ENCODE measurements around the gene SMPD4.
"Not testable (repeated sequence)": the region's sequence is repeated elsewhere in the genome, so short reads cannot be mapped to it uniquely, and the experiment has no call there.

The SMPD4 gene

DNA sequence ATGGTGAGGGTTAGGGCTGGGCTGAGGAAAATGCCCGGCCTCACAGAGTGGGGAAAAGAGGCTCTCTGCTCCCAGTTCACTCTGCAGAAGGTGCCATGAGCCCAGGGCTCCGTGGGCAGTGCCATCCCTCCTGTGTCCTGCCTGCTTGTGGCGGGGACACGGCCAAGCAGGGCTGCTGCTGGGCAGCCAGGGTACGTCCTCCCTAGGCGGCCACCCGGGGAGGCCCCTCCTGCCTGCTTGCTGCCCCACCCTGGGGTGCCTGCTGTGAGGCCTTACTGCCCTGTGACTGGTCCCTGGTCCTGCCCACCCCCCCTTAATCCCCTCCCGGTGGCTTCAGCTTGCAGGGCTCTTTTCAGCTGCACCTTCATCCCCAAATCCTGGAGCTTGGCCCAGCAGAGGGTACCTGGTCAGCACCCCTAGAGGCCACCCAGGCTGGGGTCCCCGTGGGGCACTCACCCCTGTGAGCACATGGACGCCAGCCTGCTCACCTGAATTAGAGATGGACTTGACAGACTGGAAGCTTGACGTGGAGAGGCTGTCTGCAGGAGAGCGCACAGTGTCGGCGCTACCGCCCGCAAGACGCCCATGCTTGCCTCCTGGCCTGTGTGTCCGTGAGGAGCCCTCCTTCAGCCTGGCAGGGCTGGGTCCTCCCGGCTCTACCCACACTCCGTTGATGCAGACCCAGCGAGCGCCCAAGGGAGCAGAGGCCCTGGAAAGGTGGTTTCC is 39.6 kb downstream of the SMPD4 start:
- DNase-seq (ENCODE audit: low read depth in 2 of 2): not testable (repeated sequence)

DNA sequence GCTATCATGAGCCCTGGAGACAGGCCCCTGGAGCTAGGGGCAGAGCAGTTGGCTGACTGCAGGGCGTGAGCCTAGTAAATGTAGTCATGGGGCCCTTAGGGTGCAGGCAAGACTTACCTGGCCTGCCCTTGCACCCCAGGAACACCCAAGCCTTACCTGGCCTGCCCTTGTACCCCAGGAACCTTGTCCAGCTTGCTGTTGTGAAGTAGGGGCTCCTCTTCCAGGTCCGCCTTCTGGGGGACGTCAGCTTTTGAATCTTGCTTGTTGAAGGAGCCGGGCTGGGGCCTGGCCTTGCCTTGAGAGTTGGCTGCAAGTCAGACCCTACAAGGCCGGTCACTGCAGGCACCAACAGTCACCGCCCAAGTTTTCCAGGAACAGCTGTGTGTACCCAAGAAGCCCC is 40.4 kb downstream of the SMPD4 start:
- DNase-seq (ENCODE audit: low read depth in 2 of 2): not testable (repeated sequence)

DNA sequence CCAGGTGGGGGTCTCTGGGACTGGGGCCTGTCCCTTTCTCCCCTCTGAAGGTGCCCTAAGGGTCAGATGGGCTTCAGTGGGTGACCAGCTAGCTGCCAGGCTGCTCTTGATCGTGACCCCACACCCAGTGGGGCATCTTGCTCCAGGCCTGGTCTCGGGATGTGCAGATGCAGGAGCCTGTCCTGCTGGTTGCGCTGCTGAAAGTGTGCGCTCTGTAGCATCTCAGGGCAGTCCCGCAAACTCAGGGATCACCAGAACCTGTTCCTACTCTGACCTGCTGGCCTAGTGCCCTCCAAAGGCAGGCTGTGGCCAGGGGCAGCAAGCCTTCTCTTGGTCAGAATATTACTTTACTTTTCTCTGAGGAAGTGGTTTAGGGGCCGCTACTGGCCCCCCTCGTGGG is 40.9 kb downstream of the SMPD4 start:
- not testable (repeated sequence) for DNase-seq (ENCODE audit: low read depth in 2 of 2)

DNA sequence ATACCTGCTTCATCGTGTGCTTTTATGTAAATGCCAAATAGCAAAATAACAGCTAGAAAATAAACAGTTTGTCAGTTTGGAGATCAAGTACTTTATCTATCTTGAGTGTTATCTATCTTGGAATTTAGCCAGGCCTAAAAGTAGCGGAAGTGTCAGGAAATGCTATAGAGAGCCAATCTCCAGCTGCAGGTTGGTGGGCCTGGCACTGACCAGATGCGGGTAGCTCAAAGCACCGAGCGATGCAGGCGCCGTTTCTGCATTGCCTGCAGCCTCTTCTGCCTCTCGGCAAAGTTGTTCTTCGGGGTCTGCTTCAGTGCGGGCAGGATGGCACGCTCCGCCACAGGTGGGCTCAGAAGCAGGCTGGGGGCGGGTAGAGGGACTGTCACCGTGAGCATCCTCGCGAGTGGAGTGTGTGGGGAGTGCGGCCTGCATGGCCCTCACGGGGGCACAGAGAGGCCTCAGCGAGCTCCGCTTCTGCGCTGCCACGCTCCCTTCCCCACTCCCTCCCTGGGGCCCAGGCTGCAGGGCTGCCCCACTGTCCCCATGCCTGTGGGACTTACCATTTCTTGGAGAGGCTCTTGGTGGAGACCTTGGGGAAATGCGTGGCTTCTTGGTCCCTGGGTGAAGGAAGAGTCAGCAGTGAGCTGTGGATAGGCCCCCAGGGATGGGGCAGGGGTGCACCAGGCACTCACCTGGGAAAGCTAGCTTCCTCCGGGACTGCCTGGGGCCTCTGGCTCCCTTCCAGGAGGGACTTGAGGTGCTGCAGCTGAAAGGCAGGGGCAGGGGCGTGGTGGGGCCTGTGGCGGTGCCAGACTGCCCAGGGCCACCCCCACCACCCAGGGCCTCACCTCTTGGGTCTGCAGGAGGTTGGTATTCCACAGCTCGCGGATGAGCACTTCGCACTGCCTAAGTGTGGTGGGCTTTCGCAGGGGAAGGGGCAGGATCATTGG is 41.8 kb downstream of the SMPD4 start:
- not testable (repeated sequence) for DNase-seq (ENCODE audit: low read depth in 2 of 2)

DNA sequence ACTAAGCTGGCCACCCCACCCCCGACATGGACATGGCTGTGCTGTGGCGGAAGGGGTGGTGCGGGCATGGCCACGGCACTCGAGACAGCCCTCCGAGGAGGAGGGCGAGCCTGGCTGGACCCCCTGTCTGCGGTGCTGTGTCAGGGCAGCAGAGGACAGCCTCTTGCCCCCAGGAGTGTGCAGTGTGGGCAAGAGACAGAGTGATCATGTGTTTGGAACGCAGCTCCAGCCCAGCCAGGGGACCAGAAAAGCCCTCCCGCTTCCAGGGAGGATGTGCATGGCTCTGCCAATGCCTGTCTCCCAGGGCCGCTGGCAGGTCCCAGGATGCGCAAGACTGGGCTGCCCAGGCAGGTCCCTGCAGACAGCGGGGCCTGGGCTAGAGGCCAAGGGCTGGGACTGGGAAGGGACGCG is 42.6 kb downstream of the SMPD4 start:
- DNase-seq (ENCODE audit: low read depth in 2 of 2): not testable (repeated sequence)

DNA sequence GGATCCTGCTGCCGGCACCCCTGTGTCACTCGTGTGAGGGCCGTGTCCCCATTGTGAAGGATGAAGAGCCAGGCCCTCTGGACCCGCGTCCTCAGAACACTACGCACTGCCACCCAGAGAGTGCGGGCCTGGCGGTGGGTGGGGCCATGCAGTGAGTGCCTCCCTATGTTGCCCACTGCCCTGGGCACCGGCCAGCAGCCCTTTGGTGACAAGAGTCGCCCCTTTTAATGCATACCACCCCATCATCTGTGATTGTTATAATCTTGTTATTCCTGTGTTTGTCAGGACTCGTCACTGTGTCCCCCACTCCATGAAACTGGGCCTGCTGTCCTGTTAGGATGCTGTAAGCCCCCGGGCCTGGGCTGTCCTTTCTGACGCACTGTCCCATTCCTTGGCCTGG is 43.1 kb downstream of the SMPD4 start:
- DNase-seq (ENCODE audit: low read depth in 2 of 2): not testable (repeated sequence)

DNA sequence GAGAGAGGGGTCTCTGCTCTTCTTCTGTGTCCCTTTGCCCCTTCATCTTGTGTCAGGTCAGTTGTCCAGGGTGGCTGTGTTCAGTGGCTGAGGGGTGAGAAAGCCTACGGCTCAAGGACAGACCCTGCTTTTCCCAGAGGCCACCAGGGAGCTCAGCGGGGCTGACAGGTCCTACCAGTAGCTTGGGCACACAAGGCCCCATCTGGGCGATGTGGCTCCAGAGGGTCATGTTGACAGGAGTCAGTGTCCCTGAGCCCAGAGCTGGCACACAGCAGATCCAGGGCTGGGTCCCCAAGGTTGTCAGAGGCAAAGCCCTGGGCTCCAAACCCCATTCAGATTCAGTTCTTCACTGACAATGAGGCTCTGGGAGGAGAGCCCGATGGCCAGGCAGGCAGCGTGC is 44.3 kb downstream of the SMPD4 start:
- not testable (repeated sequence) for DNase-seq (ENCODE audit: low read depth in 2 of 2)

DNA sequence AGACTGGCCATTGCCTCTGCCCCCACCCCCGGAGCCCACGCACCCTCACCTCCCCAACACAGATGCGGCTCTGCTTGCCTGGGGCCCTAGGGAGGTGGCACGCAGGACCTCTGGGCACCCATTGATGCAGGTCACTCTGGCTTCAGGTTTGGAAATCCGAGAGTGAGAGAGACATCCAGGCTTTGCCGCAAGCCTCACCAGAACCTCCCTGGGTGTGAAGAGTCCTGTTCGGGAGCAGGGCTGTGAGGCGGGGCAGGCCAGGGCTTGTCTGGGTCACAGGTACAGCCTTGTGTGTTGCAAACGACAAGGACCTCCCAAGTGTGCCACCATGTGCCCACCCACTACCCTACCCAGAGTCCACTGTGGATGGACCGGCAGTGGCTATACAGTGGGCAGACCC is 44.9 kb downstream of the SMPD4 start:
- DNase-seq (ENCODE audit: low read depth in 2 of 2): not testable (repeated sequence)

DNA sequence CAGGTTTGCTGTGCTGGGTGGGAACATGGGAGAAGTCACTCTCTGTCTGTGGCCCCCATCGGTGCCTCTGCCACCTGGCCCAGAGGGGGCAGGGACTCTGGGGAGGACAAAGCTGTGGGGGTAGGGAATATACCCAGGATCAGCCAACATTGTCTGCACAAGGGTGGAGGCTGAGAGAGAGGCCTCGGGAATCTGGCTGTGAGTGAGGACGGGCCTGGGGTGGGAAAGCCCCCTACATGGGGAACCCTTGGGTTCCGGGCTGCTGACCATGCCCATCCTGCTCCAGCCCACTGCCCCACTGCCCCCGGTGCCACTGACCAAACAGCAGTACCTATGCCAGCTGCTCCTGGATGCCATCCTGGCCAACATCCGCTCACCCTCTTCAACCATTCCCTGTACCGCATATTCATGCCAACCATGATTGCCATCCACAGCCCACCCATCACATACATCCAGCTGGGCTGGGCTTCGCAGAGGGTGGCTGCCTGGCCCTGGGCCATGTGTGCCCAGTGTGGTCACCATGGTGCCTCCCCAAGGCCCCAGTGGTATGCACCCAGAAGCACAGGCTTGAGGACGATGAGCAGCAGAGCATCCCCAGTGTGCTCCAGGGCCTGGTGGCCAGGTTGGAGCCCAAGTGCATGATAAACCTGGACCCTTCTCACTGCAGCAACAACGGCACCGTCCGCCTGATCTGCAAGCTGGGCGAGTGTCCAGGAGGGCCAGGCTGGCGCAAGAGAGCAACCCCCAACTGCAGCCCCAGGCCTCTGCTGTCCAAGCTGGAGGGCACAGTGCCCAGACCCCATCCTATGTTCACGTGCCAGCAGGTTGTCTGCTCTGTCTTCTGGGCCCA is 45.5 kb downstream of the SMPD4 start:
- no peak for DNase-seq (ENCODE audit: low read depth in 2 of 2)

DNA sequence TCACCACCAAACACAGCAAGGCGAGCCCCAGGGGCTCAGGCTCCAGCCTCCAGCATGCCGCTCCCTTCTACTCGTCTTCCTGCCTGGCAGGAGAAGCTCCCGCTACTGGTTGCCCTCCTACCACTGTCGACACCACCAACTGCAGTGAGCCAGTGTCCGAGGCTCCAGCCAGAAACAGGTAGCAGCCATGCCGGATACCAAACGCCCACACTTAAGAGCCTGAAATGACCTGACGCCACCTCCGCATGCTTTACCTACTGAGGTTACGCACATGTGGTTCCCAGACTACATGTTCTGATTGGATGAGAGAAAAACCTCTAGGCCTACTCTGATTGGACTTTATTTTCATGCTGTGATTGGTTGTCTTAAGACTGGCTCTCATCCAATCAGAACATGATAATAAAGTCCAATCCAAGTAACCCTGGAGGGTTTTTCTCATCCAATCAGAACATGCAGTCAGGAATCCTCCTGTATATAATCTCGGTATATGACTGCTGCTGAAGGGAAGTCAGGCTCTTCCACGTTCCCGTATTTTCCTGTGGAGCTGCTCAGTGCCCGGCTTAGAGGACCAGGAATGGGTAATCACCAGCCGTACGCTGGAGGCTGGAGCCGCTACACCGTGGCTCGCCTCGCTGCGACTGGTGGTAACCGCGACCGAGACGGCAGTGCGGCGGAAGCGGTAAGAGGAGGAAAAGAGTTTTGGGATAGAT is 52.1 kb downstream of the SMPD4 start, which contains the start of gene POTEF:
POTEF (minus strand) TSS at position 103 of the 710 bp plus-strand sequence. CDS start 8,707 bp downstream, outside the sequence.
- DNase-seq (ENCODE audit: low read depth in 2 of 2): not testable (repeated sequence)

DNA sequence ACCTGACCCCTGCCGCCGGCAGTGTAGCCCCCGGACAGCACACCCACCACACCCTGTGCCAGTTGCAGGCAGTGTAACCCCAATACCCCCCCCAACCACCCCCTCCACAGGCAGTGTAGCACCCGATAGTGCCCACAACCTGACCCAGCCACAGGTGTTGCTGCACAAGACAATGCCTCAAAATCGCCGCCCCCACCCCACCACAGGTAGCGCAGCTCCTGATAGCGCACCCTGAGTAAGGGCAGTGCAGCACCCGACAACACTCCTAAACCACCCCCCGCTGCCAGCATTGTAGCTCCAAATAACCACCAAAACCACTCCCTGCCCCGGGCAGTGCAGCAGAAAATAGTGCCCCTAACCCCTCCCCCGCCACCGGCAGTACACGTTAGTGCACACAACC is 52.9 kb downstream of the SMPD4 start:
- not testable (repeated sequence) for DNase-seq (ENCODE audit: low read depth in 2 of 2)

DNA sequence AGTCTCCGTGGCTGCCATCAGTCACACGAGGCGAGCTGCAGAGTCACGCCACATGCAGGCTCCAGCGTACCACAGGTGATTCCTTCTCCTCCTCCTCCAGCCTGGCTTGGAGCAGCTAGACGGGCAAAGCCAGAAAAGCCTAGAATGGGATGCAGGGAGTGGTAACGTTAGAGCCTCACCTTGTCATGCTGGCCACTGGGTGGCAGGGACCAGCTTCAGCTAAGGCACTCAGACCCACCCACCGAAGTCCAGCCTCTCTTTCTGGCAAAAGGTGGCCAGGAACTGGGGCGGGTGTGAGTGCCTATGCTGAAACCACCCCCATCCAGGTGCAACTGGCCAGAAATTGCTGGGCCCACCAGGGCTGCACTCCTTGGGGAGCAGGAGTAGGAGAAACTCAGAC is 53.7 kb downstream of the SMPD4 start:
- not testable (repeated sequence) for DNase-seq (ENCODE audit: low read depth in 2 of 2)

DNA sequence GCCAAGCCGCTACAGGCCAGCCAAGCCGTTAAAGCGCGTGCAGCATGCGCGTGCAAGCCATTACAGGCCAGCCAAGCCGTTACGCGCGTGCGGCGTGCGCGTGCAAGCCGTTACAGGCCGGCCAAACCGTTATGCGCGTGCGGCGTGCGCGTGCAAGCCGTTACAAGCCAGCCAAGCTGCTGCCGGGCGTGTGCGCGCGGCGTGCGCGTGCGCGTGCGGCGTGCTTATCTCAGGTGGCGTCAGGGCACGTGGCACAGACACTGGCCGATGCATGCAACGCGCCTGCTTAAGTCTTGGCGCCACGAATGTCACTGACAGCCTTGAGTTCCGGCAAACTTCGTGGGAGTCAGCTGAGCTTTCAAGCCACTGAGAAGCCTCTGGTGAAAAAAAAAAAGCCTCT is 60.5 kb downstream of the SMPD4 start:
- DNase-seq (ENCODE audit: low read depth in 2 of 2): not testable (repeated sequence)

DNA sequence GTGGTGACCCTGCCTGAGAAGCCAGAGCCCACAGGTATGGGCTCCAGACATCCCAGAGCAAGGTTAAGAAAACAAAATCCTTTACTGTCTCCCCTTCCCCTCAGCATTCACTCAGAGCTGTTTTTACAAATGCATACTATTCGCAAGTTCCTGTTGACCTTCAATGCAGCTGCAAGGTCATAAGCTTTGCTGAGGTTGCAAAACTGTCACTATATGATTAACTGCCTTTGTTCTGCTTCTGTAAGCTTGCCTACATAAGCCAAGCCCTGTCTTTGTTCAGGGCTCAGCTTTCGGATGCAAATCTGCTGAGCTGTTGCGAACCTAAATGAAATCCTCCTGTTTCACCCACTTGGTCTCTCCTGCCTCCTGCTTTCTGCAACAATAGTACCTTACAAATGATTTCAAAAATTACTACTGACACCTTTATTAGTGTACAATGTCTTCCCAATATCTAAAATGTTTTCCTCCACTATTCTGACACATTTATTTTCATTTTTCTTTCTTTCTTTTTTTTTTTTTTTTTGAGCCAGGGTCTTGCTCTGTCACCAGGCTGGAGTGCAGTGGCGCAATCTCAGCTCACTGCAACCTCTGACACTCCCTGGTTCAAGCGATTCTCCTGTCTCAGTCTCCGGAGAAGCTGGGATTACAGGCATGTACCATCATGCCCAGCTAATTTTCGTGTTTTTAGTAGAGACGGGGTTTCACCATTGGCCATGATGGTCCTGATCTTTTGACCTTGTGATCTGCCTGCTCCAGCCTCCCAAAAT is 78.6 kb downstream of the SMPD4 start:
- not testable (repeated sequence) for DNase-seq (ENCODE audit: low read depth in 2 of 2)

Measured in stimulated activated CD8-positive, alpha-beta memory T cell treated with anti-CD3 and anti-CD28 coated beads, Interleukin-15, amount 100 ng/mL, for 48 hours (primary cell).